ENCODE data around the gene LRRC47.
"Not testable (repeated sequence)": the region's sequence is repeated elsewhere in the genome, so short reads cannot be mapped to it uniquely, and the experiment has no call there.

Gene LRRC47

GRCh38 chr1:3814771-3815561 lies 18.7 kb upstream of the LRRC47 start:
- no peak for DNase-seq

- no peak for DNase-seq
These were observed 17.8 kb upstream of the LRRC47 start for GRCh38 chr1:3814065-3814464.

DNA sequence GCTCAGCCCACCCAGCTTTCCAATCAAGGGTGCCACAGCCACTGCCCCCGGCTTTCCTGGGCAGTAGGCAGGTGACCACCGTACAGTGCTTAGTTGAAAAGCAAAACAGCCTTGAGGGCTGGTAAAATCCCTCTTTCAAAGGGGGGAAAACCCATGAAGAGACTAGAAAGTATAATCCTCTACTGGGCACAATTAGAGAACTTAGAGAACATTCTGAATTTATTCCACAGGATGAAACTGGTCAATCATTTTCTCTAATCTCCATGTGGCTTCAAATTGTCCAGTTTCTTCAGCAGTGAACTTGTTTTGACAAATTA lies 15.3 kb upstream of the LRRC47 start:
- DNase-seq = no peak

DNA sequence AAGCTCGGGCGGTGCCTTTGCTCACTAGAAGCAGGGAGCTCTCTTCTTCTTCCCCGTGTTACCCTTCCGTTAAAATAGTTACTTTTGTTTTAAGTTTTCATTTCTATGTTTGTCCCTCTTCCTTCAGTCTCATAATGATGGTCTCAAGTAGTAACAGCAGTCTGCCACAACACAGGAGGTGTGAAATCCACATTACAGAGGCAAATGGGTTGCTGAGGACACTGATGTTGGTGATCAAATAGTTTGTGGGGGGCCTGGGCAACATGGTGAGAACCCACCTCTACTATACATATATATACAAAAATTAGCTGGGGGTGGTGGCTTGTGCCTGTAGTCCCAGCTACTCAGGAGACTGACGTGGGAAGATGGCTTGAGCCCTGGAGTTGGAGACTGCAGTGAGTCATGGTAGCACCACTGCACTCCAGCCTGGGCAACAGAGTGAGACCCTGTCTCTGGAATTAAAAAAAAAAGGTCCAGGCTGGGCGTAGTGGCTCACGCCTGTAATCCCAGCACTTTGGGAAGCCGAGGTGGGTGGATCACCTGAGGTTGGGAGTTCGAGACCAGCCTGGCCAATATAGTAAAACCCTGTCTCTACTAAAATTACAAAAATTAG lies 14.0 kb upstream of the LRRC47 start:
- DNase-seq = not testable (repeated sequence)

- no peak for DNase-seq
These were observed 13.4 kb upstream of the LRRC47 start for GRCh38 chr1:3809680-3810079.

DNA sequence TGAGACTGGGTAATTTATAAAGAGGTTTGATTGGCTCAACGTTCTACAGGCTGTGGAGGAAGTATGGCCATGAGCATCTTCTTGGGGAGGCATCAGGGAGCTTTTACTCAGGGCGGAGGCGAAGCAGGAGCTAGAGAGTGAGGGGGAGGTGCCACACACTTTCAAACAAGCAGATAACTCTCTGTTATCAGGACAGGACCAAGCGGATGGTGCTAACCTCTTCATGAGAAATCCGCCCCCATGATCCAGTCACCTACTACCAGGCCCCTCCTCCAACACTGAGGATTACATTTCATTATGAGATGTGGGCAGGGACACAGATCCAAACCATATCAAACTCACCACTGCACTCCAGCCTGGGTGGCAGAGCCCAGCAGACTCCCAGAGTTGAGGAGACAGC lies 11.5 kb upstream of the LRRC47 start:
- DNase-seq = no peak

DNA sequence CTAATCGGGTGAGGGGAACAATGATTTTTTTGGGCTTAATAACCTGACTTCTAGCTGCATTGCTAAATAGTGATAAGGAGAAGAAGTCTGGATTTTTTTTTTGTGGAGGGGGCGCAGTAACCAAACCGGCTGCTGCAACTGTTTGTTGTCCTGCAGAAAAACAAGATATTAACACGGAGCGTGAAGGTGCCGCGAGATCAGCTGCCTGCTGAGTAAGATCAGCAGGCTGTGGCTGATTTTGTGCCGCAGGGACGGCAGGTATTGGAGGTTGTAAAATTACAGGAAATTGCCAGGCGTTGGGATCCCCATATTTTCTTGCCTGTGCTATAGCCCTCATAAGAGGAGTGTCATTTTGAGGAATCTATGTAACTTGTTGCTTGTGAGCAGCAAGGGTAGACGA lies 8.7 kb upstream of the LRRC47 start:
- DNase-seq = no peak

DNA sequence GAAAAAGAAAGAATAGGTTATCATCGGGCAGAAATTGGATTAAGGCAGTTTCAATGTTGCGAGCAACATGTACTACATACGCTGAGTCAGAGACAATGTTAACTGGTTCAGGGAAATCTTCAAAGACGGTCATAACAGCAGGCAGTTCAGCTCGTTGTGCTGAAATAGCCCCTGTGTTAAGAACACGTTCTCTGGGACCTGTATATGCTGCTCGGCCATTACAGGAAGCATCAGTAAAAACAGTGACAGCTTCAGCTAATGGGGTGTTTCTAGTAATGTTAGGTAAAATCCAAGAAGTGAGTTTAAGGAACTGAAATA lies 8.3 kb upstream of the LRRC47 start:
- DNase-seq = not testable (repeated sequence)

- no peak for DNase-seq
These were observed 7.8 kb upstream of the LRRC47 start for GRCh38 chr1:3803905-3804626.

DNA sequence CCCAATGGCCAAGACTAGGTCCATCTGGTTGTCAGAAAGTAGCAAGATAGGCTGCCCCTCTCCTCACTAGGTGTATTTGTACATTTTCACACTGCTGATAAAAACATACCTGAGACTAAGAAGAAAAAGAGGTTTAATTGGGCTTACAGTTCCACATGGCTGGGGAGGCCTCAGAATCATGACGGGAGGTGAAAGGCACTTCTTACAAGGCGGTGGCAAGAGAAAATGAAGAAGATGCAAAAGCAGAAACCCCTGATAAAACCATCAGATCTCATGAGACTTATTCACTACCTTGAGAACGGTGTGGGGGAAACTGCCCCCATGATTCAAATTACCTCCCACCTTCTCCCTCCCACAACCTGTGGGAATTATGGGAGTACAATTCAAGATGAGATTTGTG lies 4.5 kb upstream of the LRRC47 start:
- not testable (repeated sequence) for DNase-seq

GRCh38 chr1:3799976-3800685 lies 3.8 kb upstream of the LRRC47 start:
- no peak for DNase-seq

GRCh38 chr1:3795453-3796214 lies 664 bp downstream of the LRRC47 start:
- no peak for DNase-seq

- DNase-seq = no peak
These were observed 5.3 kb downstream of the LRRC47 start for GRCh38 chr1:3790952-3791351.

- DNase-seq = no peak
These were observed 5.8 kb downstream of the LRRC47 start for GRCh38 chr1:3790500-3790923.

- no peak for DNase-seq
These were observed 6.6 kb downstream of the LRRC47 start for GRCh38 chr1:3789421-3790300.

DNA sequence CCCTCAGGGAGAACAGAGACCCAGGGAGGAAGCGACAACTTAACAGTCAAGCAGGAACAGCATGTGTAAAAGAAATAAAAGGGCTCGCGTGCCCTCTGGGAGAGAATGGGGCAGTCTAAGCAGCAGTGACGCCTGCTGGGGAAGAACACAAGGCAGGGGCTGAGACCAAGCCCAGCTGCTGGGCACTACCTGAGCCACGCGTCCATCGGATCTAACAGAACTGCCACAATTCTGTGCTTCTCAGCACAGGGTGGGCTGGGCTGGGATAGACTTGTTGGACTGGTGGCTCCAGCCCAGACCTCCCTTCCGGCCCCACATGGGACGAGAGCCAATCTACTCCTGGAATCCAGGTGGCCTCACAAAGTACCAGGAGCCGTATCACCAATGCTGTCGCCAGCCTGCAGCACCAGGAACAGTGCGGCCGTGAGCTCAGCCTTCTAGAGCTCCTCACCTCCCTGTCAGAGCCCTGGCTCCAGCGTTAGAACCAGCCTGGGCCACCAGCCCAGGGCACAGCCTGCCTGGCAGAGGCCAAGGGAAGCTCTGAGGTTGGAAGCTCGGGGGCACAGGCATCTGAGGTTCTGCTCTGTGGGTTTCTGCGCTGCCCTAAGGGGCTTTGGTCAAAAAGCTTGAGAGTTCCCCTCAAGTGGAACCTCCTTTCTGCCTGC lies 7.4 kb downstream of the LRRC47 start:
- DNase-seq = no peak

- DNase-seq = no peak
These were observed 8.3 kb downstream of the LRRC47 start for GRCh38 chr1:3787745-3788605.

DNA sequence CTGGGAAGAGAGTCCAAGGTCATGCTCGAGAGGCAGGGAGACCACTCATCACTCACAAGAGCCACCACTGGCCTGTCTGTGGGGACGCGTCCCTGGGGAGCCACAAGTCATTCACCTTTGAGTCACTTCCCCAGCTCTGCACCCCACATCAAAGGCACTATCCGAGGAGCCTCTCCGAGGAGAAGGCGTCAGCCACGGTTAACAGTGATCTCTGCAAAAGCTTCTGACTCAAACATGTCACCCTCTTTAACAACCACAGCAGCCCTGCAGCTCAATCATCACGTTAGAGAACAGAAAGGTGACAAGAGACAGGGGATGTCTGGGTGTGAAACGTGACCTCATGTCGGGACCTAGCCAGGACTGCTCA lies 9.0 kb downstream of the LRRC47 start:
- DNase-seq = no peak

DNA sequence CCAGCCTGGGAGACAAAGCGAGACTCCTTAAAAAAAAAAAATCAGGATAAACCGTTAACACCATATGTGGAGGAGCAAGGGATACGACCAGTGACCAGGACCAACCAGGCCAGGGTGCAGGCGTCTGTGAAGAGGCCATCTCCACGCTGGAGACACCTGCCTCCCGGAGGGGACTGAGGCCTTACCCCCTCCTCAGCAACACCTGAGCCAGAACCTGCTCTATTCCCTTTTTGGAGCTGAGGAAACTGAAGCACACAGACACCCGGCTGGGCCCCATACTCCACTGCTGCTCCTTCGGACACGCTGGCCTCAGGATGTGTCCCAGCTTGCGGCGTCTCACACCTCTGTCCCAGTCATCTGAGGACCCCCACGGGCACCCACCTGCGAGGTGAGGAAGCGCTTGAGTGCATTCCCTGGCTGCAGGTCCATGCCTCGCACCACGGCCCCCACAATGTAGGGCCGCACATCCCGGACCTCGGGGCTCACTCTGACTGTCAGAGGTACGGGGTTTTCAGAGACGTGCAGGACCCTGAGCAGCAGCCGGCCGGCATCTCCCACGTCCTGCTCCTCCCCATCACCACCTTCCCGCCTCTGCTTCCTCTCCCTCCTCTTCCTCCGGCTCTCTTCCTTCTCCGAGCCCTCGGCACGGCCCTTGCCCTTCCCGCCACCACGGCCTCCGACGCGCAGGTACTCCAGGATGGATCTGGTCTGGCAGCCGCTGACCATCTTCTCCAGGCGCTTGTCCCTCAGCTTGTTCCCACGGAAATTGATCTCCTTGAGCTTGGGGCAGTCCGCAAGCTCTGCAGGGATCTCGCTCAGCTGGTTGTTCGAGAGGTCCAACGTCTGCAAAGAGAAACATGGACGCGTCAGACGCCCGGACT lies 9.6 kb downstream of the LRRC47 start:
- no peak for DNase-seq
